ENCODE data around the gene COX17.

Gene COX17

DNA sequence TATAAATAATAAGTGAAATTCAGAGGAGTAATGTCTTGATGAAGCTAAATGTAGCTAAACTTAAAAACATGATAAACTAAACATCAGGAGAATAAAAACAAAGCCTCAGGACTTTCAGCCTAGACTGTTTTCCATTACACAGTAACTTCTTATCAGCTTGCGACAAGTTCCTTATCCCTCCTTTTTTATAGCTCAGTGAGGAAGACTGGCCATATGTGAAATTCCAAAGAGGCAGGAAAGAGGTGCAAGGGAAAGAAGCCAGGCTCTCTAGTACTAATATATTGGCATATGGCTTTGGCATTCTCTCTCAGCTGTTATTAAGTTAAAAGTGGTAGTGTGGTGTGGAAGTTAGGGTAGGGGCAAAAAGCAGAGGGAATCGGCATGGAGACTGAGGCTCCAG, 4.4 kb downstream of the COX17 start:
- no peak for DNase-seq

DNA sequence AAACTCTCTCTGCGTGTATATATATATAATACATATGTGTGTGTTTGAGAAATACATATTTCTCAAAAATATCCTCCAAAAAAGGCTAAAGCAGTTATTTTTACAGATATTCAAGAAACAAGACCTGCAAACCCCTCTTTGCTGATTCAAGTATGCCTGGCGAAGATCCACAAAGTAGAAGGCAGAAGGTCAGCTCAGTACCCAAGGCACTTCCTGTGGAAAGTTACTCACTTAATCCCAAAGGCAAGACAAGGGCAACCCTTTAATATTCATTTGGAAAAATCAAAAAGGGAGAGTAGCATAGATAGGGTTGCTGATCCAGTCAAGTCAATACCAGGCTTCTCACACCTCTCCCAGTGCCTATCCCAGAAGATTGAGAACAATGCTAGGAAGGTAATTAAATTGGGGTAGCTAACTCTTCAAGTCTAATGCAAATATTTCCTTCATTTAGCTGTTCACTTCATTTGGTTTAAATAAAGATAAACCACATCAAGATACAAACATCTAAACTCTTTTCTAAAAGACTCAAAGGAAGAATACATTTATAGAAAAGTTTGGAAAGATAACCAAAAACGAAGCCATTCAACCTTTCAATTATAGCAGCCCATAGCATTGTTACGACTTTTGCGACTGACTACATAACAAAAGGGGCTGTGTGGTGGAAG, 7.2 kb downstream of the COX17 start:
- DNase-seq: no peak

DNA sequence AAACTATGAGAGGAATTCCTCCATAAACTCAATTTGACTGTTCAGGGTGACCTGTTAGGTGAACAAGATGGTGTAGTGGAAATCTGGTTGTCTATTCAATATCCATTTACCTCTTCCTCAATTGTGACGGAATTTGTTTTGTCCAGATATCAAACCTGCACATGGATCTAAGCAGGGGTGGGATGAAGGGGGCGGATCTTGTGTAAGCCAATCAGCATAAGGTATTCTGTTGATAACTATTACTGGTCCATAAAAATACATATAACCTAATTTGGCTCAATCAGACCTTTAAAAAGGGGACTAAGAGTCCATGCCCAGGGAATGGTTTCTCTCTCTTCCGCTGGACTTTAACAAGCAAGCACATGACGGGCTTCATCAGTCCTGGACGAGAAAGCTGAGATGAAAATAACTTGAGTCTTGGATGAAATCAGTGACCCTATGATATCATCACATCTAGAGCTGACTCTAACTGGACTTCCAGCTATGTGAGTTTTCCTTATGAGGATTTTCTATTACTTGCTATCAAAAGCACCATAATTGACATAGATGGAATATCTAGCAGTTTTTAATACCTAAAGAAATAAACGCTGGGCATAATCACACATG, 11.1 kb downstream of the COX17 start:
- DNase-seq: no peak

DNA sequence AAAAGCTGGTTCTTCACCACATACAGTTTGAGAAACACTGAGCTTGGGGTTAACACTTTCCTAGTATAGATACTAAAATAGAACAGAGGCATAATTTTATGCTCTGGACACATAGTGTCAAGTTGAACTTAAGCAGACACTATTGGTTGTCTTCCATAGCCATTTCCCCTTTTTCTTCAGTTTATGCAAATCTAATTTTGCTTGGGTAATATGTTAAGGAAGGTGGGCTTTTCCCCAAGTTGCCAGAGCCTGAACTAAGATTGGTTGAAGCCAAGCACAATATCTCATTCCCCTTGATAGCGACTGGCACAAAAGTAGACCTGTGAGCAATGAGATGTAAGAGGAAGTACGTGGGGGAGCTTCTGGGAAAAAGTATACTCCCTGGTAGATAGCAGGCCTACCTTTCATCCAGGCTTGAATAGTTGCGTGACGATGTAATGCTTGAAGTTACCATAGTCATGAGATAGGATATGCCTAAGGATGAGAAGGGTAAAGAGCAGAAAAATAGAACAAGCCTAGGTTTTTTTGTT, 12.3 kb downstream of the COX17 start:
- DNase-seq: no peak

DNA sequence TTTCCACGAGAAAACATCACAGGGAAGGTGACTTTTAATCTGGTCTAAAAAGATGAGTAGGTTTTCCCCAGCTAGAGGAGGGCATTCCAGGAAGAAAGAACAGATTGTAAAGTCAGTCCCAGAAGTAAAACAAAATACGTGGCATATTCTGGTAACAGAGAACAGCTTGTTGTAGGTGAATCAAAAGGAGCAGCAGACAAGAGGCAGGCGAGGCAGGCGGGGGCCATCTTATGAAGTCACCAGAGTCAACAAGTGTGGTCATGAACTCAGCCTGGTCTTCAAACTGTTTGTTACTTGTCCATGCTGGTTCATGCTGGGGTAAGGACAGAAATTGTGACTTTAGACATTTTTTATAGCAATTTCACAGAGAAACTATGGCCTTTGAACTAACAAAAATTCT, 12.8 kb downstream of the COX17 start:
- no peak for DNase-seq

DNA sequence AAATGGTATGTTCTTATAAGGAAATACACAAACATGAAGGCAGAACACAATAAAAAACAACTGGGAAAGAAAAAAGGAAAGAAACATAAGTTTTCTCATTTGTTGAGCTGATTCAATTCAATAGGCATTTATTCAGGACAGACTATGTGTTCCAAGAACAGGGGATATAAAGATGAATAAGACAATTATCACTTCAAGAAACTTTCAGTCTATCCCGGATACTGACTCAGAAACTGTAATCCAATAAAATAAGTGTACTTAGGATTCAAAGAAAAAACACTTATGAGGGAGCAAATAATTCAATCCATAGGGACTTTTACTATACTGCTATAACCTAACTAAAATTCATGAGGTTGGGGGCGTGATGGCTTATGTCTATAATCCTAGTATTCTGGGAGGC, 13.3 kb downstream of the COX17 start:
- DNase-seq: no peak

DNA sequence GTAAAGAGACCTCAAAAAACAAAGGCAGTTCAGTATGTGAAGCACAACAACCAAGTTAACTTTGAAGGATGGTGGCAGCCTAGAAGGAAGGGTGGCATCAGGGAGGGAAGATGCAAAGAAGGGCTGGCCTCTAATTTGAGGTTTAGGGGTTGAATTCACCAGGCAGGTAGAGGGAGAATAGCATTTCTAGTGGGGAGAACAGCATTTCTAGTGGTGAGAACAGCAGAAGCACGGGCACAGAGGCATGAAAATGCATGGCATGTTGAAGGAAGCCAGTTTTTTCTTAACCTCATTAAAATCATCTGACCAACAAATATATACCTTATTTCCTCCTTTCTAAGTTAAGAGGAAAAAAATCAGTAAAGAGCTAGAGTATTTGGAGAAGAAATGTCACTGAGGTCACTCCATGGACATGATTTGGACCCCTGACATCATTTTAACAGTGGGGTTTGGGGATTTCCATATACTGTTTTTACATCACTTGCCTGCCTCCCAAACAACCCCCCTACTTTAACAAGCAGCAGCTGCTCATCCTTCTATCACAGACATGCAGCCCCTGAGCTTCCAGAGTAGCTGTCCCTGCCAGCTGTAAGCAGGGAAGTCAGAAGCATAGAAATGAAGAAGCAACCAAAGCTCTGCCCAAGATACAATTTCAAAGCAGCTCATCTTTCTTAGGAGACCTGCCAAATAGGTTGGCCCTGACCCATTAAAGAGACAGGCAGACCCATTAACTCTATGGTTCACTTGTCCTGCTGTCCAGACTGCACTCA, 14.4 kb downstream of the COX17 start:
- DNase-seq: no peak

DNA sequence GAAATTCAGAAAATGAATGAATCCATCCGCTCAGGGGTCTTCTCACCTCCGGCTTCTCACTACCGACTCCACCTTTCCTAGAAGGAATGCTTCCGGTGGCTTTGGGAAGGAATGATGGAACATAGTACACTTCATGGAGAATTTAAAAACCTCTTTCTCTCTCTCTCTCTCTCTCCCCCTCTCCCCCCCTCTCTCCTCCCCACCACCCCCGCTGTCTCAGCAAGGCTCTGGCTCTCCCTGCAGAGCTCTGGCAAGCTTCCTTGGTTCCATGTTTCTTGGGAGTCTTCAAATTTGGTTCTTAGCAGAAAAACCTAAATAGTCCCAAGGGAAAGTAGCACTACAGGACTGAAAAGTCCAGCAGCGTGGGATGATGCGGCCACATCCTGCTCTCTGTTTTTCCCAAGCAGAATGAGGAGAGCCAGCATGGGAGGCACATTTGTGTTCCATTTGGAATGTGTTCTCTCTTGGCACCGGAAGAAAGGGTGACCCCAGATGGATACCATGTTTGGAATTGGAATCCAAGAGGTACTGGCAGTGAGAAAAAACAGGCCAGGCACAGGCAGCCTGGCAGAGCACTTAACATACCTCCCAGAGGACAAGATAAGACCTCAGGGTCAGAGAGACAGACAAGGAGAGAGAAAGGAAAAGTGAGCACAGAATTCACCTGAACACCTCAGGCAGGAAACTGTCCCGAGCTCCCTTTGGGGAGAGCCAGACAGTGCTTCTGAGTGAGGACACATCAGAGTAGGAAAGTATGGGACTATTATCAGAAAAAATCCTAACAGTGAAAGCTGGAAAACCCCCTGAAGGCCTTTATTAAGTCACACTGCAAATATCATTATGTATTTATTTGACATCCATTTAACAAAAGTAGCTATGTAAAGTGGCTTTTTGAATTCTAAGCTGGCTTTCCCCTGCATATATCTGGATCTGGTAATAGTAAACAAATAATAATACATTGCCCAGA, 16.4 kb downstream of the COX17 start, which contains the start of gene POPDC2:
TSS of gene POPDC2 (minus strand) at position 116 of the 967 bp plus-strand sequence. CDS start 166 bp downstream, outside the sequence.
- DNase-seq: no peak

DNA sequence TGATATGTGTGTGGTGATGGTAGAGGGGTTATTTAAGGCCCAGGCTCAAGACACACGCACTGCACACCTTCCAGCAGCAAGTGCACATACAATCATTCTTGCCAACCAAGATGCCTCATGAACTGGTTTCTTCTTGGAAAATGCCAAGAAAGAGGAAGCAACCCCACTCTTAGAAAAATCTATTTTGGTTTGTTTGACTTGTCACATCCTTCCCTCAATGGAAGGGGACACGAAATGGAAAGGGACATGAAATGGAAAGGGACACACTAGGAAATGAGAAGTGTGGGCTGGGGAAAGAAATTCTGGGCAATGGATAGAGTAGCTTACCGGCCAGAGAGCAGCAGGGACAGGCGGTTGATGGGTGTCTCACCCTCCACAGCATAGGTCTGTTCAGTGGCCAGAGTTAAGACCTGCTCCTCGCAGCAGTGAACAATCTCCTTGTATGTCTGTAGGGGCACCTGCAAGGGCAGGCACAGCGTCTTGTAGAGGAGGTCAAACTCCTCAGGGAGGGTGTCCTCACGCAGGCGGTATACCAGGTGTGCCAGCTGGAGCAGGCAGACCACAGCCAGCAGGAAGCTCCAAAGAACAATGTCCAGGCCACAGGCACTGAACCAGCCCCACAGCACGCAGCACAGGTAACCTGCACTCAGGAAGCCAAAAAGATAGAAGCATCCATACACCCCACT, 17.5 kb downstream of the COX17 start:
- DNase-seq: no peak

DNA sequence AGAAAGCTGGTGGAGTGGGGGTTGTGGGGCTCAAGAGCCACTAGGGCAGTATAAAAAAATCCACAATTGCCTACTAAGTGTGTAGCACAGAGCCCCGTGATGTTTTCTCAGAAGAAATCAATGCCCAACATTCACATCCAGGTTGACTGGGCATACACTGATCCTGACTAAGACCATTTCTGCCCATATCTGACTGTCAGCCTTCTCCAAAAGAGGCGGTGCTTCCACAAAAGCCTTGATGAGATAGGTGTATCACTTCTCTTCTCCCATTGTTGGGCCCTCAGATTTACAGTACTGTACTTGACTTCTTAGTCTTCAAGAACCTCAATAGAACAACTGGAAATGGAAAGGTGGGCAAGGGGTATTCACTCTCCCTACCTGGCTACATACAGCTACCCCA, 18.2 kb downstream of the COX17 start:
- no peak for DNase-seq

DNA sequence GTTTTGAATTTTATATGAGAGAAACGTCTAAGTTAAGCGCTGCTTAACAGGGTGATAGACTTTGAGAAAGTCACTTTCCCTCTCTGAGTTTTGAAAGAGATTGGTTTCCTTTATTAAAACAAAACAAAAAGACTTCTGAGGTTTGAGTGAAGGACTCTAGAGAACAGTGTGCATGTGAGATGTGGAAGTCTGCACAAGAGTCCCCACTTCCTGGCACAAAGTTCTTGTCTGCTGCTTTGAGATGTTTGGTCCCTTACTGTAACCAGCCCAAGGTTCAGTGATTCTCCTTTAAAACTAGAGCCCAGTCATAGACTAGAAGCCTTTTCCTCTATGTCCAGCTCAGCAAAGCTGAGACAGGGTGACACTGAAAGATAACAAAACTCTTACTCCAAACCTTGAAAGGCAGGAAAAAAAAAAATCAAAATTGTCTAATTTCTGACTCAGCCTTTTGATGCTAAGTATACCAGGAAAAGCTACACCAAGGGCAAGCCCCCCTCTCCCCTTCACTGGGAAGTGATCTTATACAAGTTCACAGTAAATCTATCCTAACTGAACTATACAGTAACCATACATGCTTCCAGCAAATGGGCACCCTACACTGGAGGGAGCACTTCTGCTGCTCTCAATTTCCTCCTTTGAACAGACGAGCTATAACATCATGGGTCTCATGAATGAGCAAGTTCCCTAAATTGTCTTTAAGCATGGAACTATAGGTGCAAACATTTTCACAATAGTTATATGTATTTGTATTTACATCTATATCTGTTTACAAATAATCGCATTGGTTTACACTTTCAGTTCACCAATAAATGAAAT, 19.1 kb downstream of the COX17 start:
- DNase-seq: no peak

DNA sequence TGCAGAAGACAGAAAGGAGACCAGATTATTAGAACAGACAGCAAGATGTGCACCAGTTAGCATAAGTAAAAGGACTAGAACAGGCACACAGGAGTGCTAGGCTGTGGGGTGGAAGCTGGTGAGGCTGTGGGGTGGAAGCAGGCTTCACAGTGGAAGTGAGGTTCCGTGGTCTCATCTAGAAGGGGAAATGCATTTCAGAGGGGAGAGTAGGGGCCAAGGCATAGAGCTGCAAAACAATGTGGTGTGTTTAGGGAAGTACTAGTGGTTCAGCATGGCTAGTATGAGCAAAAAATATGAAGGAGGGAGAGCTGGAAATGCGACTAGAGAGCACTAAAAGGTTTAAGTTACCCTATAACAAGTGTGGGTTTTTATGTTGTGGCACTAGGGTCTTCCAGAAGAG, 23.3 kb downstream of the COX17 start:
- DNase-seq: no peak

DNA sequence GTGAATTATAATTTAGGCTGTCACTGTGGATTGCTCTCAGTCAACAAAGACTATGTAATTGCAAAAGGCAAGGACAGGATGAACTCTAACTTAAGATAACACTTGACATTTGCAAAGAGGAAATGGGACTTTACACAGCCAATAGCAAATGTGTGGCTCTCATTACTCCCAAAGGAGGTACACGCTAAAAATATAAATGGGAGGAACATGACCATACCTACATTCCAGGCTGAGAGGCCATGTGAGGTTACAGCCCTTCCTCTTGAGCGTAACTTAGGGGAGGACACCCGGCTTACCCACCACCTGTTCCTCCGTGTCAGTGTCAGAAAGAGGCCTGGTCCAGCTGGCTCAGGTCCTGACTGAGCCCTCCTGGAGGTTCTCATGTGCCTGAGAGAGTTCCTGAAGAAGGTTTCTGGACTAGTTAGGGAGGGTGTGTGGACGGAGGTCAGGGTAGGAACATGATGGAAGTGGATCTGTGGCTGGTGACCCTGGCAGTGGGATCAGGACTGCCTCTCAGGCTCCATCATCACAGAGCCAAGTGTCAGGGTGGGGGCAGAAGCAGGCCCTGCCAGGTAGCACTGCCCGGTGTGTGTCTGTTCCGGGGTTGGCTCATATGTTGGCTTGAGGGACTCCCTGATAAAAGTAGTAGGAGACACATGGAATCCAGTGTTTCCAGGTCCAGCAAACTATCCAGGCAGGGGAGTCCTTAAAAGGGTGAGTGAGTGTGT, 24.7 kb downstream of the COX17 start:
- no peak for DNase-seq

DNA sequence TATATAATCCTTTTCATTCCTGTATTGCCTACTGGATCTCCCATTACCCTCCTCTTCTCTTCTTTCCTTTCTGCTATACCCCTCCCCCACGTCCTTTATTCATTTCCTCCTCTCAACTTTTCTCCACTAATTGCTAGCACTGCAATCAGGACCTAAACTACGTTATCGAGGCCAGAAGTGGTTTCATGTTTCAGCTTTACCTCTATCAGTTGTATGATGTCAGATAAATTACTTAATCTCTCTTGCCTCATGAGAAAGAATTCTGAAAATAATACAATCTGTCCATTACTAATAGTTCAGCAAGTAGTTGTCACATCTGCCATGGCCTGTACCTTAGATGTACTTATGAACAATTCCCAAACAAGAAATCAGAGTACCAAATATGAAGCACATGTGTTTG, 27.4 kb downstream of the COX17 start:
- no peak for DNase-seq

DNA sequence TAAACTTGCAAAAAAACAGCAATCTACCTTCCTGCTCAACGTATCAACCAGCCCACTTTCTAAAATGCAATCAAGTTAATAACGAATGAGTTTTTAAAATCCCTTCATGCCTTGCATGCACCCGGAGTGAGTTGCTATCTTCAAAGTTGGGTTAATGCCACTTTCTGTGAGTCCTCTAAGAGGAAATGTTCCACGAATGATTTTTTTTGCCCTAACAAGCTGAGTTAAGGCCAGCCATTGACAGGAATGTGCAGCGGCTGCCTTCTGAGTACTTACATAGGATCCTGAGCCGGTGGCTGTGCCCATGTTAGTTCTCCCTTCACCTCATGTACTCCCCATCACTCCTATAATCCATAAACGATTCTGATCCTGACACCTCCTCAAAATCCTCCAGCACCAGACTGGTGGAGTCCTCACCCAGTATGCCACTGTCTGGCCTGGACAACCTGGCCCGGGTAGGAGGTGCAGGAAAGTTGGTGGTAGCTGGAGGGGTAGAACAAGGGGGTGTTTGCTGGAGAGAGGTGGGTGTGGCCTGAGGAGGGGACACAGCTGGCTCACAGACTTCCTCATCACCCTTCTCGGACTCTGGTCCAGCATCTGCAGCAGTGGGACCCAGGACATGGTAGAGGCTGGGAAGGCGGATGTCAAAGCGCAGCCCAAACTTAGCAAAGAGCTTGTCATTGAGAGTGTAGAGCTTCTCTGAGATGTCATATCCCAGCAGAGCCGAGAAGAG, 29.2 kb downstream of the COX17 start:
- no peak for DNase-seq

DNA sequence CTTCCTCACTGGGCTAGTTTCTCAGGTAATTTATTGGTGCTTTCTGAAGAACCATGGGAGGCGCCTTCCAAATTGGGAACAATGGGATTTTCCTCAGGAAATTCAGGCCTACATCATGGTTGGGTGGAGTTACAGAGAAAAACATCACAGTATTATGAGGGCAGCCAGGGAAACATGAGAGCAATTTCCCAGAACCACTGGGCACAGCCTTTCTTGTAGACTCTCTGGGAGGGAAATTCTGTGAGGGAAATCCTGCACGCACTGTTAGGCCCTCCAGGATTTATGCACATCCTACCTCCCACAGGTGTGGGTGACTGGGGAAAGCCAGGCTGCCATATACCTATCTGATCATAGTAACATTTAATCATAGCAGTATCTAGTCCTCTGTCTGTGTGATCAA, 30.0 kb downstream of the COX17 start:
- no peak for DNase-seq

DNA sequence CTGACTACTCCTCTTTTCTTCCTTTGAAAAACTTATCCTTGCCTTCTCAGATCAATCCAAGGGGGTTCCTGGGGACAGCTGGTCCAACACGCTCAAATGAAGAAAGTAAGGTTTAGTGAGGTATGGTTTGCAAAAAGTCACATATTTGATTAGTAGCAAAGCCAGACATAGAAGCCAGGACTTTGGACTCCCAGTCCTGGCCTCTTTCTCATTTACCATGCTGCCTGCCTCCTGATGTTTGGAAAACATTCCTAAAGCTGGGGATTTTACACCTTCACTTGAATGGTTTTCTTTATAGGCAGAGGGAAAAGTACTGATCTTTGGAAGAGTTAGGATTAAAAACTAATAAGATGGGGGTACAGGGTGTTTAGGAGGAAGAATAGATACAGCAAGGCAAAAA, 31.4 kb downstream of the COX17 start:
- no peak for DNase-seq

DNA sequence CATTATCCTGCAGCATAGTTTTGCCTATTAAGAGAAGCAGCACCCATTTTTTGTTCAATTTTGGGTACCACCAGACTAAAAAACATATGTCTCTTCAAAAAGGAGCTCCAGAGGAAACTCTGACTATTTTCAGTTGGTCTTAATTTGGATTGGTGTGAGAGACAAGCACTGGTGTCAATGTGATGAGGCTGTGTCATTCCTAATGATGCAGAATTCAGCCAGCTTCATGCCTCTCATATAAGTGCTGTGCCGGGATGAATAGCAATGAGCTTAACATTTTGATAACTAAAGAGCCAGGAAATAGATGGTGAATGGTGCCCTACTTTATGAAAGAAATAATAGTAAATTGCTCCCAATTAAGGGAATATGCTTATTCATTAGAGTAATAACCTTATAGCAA, 32.7 kb downstream of the COX17 start:
- no peak for DNase-seq

DNA sequence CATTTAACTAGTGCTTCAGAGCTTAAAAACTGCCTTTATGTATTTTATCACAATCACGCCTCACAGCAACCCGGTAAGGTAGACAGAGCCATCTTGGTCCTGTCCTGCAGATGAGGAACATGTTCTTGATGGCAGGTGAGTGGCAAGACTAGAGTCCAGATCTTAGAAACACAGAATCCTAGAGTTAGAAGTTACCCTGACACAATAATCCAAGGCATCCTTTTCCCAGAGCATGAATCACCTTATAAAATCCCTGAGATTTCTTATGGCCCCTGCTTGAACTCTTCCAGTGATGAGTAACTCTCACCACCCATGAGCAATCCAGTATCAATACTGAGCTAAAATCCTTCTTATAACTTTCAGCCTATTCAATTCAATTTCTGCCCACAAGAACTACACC, 33.7 kb downstream of the COX17 start:
- DNase-seq: no peak
